ENCODE data around the gene VTI1A. TPM values are rescaled to one million over a fixed set of nuclear protein-coding genes. Genes with fewer than 3 reads are reported as not detected.

VTI1A gene
- total and polyA plus RNA-seq, 7 donors = 10.8 to 80.3 (median 36.8) TPM

DNA sequence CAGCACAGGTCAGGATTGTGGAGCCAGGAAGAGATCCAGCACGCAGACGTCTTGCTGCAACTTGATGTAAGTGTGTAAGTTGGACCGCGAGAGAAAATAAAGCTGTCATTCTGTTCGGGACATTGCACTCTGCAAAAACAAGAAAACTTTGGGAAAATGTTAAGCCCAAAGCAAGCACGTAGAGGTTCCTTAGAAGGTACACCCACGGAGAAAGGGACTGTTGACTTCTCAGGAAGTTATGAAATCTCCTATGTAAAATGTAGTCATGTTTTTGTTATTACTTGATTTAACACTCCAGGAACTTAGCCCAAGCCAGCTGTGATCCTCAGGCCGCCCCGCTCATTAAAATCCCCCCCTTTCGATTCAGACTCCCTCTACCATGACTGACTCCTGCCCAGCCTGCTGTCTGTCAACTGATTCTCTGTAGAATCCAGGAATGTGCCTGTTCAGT lies 307.0 kb downstream of the VTI1A start:
- no peak for DNase-seq
- intact Hi-C loops (cut with DNase I) = no loop called here
- Histone ChIP-seq H3K27ac (peak overlapping the region in 1 of 4 donors; percentile 16), H3K27me3 (no peaks in the 10 kb centered on the region), H3K4me1 (peaks cover 0 to 14% (median 5%) of the 10 kb centered on the region in 4 donors), H3K36me3 (no peaks in the 10 kb centered on the region), H3K9me3 (no peaks in the 10 kb centered on the region), H3K4me3 (no peak overlapping the region)
- WGBS, 2 donors = 52 to 85% methylated on average over 10 of the region's 10 CpGs
- TF ChIP-seq POLR2A (IDR thresholded peaks at IDR 0.05) (no peak), POLR2AphosphoS5 (IDR thresholded peaks at IDR 0.05) (no peak), EP300 (IDR thresholded peaks at IDR 0.05) (no peak)
- TF ChIP-seq, protein P1, sequence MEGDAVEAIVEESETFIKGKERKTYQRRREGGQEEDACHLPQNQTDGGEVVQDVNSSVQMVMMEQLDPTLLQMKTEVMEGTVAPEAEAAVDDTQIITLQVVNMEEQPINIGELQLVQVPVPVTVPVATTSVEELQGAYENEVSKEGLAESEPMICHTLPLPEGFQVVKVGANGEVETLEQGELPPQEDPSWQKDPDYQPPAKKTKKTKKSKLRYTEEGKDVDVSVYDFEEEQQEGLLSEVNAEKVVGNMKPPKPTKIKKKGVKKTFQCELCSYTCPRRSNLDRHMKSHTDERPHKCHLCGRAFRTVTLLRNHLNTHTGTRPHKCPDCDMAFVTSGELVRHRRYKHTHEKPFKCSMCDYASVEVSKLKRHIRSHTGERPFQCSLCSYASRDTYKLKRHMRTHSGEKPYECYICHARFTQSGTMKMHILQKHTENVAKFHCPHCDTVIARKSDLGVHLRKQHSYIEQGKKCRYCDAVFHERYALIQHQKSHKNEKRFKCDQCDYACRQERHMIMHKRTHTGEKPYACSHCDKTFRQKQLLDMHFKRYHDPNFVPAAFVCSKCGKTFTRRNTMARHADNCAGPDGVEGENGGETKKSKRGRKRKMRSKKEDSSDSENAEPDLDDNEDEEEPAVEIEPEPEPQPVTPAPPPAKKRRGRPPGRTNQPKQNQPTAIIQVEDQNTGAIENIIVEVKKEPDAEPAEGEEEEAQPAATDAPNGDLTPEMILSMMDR (IDR thresholded peaks at IDR 0.05) = no peak

DNA sequence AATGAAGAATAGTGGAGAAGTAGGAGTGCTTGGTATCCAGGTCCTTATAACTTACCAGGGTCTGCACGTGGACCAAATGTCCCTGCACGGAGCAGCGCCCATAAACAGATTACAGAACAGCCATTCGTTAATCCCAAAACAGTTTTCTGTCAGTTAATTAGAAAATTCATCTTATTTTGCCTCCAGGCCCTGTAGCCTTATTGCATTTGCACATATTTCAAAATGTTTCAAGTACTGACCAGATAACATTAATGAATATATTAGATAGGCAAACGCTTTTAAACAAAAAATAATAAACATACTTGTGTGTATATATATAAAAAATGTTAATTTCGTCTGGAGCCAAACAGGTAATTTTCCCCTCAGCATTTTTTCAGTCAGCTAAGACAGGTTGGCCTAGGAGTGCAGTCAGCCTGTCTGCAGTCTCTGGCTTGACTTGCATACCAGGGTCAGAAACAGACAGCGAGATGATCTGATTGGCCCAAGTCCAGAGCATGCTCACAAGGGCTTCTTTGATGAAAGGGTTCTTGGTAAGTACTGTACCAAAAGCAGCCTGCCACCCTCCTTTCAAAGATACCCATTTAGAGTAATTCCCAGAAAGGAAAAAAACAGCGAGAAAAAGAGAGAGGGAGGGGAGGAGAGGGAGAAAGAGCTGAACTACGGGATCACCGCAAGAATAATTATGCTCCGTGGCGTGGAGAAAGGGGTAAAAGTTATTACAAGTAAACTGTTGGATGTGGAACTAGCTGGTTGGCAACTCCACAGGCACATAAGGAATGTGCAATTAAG lies 308.6 kb downstream of the VTI1A start:
- peaks cover 0 to 14% (median 5%) of the 10 kb centered on the region in 4 donors for H3K4me1 ChIP-seq
- no peaks in the 10 kb centered on the region for H3K36me3 ChIP-seq
- DNase-seq = no peak
- TF ChIP-seq EP300 (IDR thresholded peaks at IDR 0.05) (no peak), POLR2AphosphoS5 (IDR thresholded peaks at IDR 0.05) (no peak), POLR2A (IDR thresholded peaks at IDR 0.05) (no peak)
- TF ChIP-seq, protein P1 (IDR thresholded peaks at IDR 0.05) = no peak
- intact Hi-C loops (cut with DNase I) = no loop called here
- 57 to 83% methylated on average over 12 of the region's 12 CpGs for WGBS, 2 donors
- no peaks in the 10 kb centered on the region for H3K9me3 ChIP-seq
- no peaks in the 10 kb centered on the region for H3K27me3 ChIP-seq
- no peak overlapping the region for H3K27ac ChIP-seq
- no peak overlapping the region for H3K4me3 ChIP-seq

DNA sequence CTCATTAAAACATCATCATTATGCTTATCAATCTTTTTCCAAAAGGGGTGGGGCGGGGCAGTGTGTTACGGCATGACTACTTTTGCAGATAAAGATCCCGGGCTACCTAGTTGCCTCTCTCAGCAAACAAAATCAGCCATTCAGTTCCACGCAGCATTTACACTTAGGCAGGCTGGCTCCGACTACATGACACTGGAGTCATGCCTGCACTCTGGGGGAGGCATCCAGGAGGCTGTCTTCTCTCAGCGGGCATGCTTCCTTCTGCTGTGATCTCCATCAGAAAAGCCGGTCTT lies 309.2 kb downstream of the VTI1A start:
- intact Hi-C loops (cut with DNase I) = no loop called here
- no peak overlapping the region for H3K27ac ChIP-seq
- H3K36me3 ChIP-seq = no peaks in the 10 kb centered on the region
- H3K4me1 ChIP-seq = peaks cover 0 to 14% (median 5%) of the 10 kb centered on the region in 4 donors
- DNase-seq = no peak
- no peak for TF ChIP-seq POLR2A (IDR thresholded peaks at IDR 0.05)
- TF ChIP-seq EP300 (IDR thresholded peaks at IDR 0.05) = no peak
- TF ChIP-seq POLR2AphosphoS5 (IDR thresholded peaks at IDR 0.05) = no peak
- TF ChIP-seq, protein P1 (IDR thresholded peaks at IDR 0.05) = no peak
- WGBS, 2 donors = 29 to 86% methylated on average over 7 of the region's 7 CpGs
- H3K9me3 ChIP-seq = no peaks in the 10 kb centered on the region
- no peaks in the 10 kb centered on the region for H3K27me3 ChIP-seq
- H3K4me3 ChIP-seq = no peak overlapping the region

DNA sequence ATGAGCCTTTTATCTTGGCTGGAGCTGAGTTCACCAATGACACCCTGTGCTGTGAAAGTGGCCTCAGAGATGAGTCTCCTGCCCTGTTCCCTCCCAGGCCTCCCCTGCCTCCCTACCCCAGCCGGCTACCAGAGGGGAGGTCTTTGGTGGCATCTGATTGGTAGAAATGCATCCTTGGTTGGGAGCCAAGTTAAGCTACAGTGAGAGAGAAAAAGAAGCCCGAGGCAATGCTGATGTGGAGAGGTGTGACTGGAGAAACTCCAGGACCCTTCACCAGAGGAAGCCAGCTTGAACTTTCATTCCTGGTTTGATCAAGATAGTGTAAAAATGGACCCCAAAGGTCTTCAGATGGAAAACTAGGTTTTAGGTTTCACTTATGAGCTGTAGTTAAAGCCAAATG lies 311.9 kb downstream of the VTI1A start:
- Histone ChIP-seq H3K27ac (no peak overlapping the region), H3K4me3 (no peak overlapping the region), H3K9me3 (no peaks in the 10 kb centered on the region), H3K27me3 (no peaks in the 10 kb centered on the region), H3K36me3 (no peaks in the 10 kb centered on the region), H3K4me1 (no peaks in the 10 kb centered on the region)
- TF ChIP-seq POLR2AphosphoS5 (IDR thresholded peaks at IDR 0.05) (no peak), EP300 (IDR thresholded peaks at IDR 0.05) (no peak), POLR2A (IDR thresholded peaks at IDR 0.05) (no peak)
- TF ChIP-seq, protein P1 (IDR thresholded peaks at IDR 0.05) = no peak
- WGBS, 2 donors = 93 to 97% methylated on average over 2 of the region's 2 CpGs
- DNase-seq = no peak
- intact Hi-C loops (cut with DNase I) = no loop called here

All from sigmoid colon (tissue), 7 donors.